PC-9 (cell line): ENCODE results near the gene PLCL2. TPM values are rescaled to one million over a fixed set of nuclear protein-coding genes. Genes with fewer than 3 reads are reported as not detected.

Experiments used
- BruUV-seq: library from RNA; stranded (reverse); fragments of 400-500 nt; replicated peaks from 2 replicates; lab custom pipeline; 2021; lab: Mats Ljungman, UMichigan
- CTCF ChIA-PET: fragments of 300-600 bp; sonication (Branson Sonifier 250); formaldehyde crosslinking; loops from one replicate; lab custom pipeline; 2022; ENCODE audit warnings: antibody characterized with exemption; lab: Charles Lee
- POLR2A ChIA-PET: fragments of 300-600 bp; sonication (Branson Sonifier 250); formaldehyde crosslinking; loops from one replicate; lab custom pipeline; 2022; ENCODE audit warnings: antibody characterized with exemption; ENCODE audit not compliant: unreplicated experiment; lab: Charles Lee
- DNase-seq, 2 experiments: peaks; one replicate each; pipeline versions ENCODE4 v3.0.0 to v3.0.0-alpha.2; 2015 to 2022; ENCODE audit warnings: mixed read lengths in 1 of 2
- H2AFZ ChIP-seq: fragments of 200-600 bp; sonication (generic); 2 replicates; pipeline ENCODE4 v1.8.1; 2017; ENCODE audit warnings: antibody characterized with exemption
- H3F3A ChIP-seq: fragments of 200-600 bp; sonication (generic); 2 replicates; pipeline ENCODE4 v1.8.1; 2017; ENCODE audit warnings: antibody characterized with exemption, mild to moderate bottlenecking, low read depth; ENCODE audit not compliant: insufficient read depth
- H3K27ac ChIP-seq: fragments of 200-600 bp; sonication (generic); 2 replicates; pipeline ENCODE4 v1.6.1; 2016; ENCODE audit warnings: mixed run types
- H3K27me3 ChIP-seq: fragments of 200-600 bp; sonication (generic); 2 replicates; pipeline ENCODE4 v1.6.1; 2016; ENCODE audit warnings: low read depth, mixed run types; ENCODE audit not compliant: insufficient read depth
- H3K36me3 ChIP-seq: fragments of 200-600 bp; sonication (generic); 2 replicates; pipeline ENCODE4 v1.6.1; 2016; ENCODE audit warnings: low read depth, mixed run types
- H3K4me1 ChIP-seq: fragments of 200-600 bp; sonication (generic); replicated peaks from 2 replicates; pipeline ENCODE4 v1.6.1; 2016; ENCODE audit warnings: mixed run types; ENCODE audit not compliant: insufficient read depth
- H3K4me2 ChIP-seq: fragments of 200-600 bp; sonication (generic); 2 replicates; pipeline ENCODE4 v1.6.1; 2017; ENCODE audit warnings: mixed run types
- H3K4me3 ChIP-seq: fragments of 200-600 bp; sonication (generic); 2 replicates; pipeline ENCODE4 v1.6.1; 2016; ENCODE audit warnings: mixed run types
- H3K79me2 ChIP-seq: fragments of 200-600 bp; sonication (generic); 2 replicates; pipeline ENCODE4 v1.6.1; 2017; ENCODE audit warnings: low read depth, mixed run types
- H3K9me2 ChIP-seq: fragments of 200-600 bp; sonication (generic); 2 replicates; pipeline ENCODE4 v1.8.1; 2017; ENCODE audit warnings: mild to moderate bottlenecking; ENCODE audit not compliant: insufficient read depth
- H3K9me3 ChIP-seq: fragments of 200-600 bp; sonication (generic); 2 replicates; pipeline ENCODE4 v1.8.1; 2016; ENCODE audit warnings: low read depth; ENCODE audit not compliant: insufficient read depth
- H4K20me1 ChIP-seq: fragments of 200-600 bp; sonication (generic); 2 replicates; pipeline ENCODE4 v1.8.1; 2017; ENCODE audit not compliant: insufficient read depth
- CTCF ChIP-seq: fragments of 200-600 bp; sonication (generic); conservative IDR thresholded peaks from 2 replicates; pipeline ENCODE4 v1.6.1; 2017; ENCODE audit warnings: mixed run types, antibody characterized with exemption, mild to moderate bottlenecking, moderate library complexity
- EZH2 ChIP-seq: fragments of 200-600 bp; sonication (generic); IDR thresholded peaks from 2 replicates; pipeline ENCODE4 v1.8.0; 2017; ENCODE audit warnings: antibody characterized with exemption, low read depth
- intact Hi-C: fragments of 100-400 bp; cut with micrococcal nuclease; formaldehyde crosslinking; loops from one replicate; pipeline ENCODE4 v1.10.0; 2022; ENCODE audit not compliant: unreplicated experiment
- total RNA-seq: library from RNA; stranded (reverse); gene quantifications from 2 replicates; pipeline ENCODE4 v1.2.3, GENCODE V29; 2021

PLCL2 gene
- total RNA-seq, 1 experiment from 2014 or later: 4.6 TPM

- no peak overlapping the region for H3K4me2 ChIP-seq
Measured at GRCh38 chr3:16918683-16919025, 33.9 kb downstream of the PLCL2 start.

GRCh38 chr3:16923112-16923511 lies 38.4 kb downstream of the PLCL2 start:
- Histone ChIP-seq H3K27ac (no peak overlapping the region), H3K9me3 (peaks cover 8% of the 10 kb centered on the region; the same call in 1 of the 2 replicates), H3K4me3 (no peak overlapping the region), H4K20me1 (no peaks in the 10 kb centered on the region), H3K9me2 (no peaks in the 10 kb centered on the region), H3K79me2 (no peaks in the 10 kb centered on the region), H3K4me2 (no peak overlapping the region), H3K27me3 (no peaks in the 10 kb centered on the region), H3F3A (peaks cover 2% of the 10 kb centered on the region; the same call in 1 of the 2 replicates), H3K36me3 (no peaks in the 10 kb centered on the region), H3K4me1 (no peaks in the 10 kb centered on the region), H2AFZ (no peak overlapping the region)
- intact Hi-C loops: no loop called here
- DNase-seq: no peak
- TF ChIP-seq CTCF: no peak
- no peak for TF ChIP-seq EZH2
- no TSS peak for BruUV-seq
- POLR2A ChIA-PET: interaction anchor here (0.5 kb wide), 1 partner anchor 62 kb away, joined by 4 read pairs; no protein-coding TSS in a partner anchor
- CTCF ChIA-PET: no interaction called here

More at GRCh38 chr3:16918683-16919025, 33.9 kb downstream of the PLCL2 start:
- TF ChIP-seq CTCF: no peak
- TF ChIP-seq EZH2: no peak
- ChIA-PET CTCF (no interaction called here), POLR2A (no interaction called here)
- Histone ChIP-seq H3K9me3 (no peaks in the 10 kb centered on the region), H3K9me2 (no peaks in the 10 kb centered on the region), H3K27me3 (no peaks in the 10 kb centered on the region), H2AFZ (no peak overlapping the region), H3K4me3 (no peak overlapping the region), H3K36me3 (no peaks in the 10 kb centered on the region), H3K79me2 (no peaks in the 10 kb centered on the region; the same call in 1 of the 2 replicates), H3K27ac (no peak overlapping the region), H4K20me1 (no peaks in the 10 kb centered on the region), H3K4me1 (peaks cover 10% of the 10 kb centered on the region), H3F3A (peaks cover 4% of the 10 kb centered on the region)
- intact Hi-C loops: no loop called here
- DNase-seq: no peak
- no TSS peak for BruUV-seq

GRCh38 chr3:16927485-16927884 lies 42.7 kb downstream of the PLCL2 start:
- H3K4me3 ChIP-seq: no peak overlapping the region
- H3K4me1 ChIP-seq: no peaks in the 10 kb centered on the region
- H4K20me1 ChIP-seq: no peaks in the 10 kb centered on the region
- no peaks in the 10 kb centered on the region for H3K79me2 ChIP-seq
- ChIA-PET POLR2A (no interaction called here), CTCF (no interaction called here)
- peaks cover 8% of the 10 kb centered on the region; the same call in 1 of the 2 replicates for H3K9me3 ChIP-seq
- H2AFZ ChIP-seq: no peak overlapping the region
- no peak for DNase-seq
- H3F3A ChIP-seq: no peaks in the 10 kb centered on the region
- H3K36me3 ChIP-seq: no peaks in the 10 kb centered on the region
- intact Hi-C loops: no loop called here
- H3K27ac ChIP-seq: no peak overlapping the region
- BruUV-seq: no TSS peak
- H3K9me2 ChIP-seq: no peaks in the 10 kb centered on the region
- no peaks in the 10 kb centered on the region for H3K27me3 ChIP-seq
- no peak for TF ChIP-seq EZH2
- TF ChIP-seq CTCF: no peak
- no peak overlapping the region for H3K4me2 ChIP-seq
